GM18502 (cell line): ENCODE data around the gene TTLL12.

Experiments used
- ATAC-seq: cut with Tn5 transposase; IDR thresholded peaks from one replicate; pipeline ENCODE4 v1.9.1; 2021; ENCODE audit warnings: mild to moderate bottlenecking; ENCODE audit not compliant: unreplicated experiment, poor library complexity

The TTLL12 gene

DNA sequence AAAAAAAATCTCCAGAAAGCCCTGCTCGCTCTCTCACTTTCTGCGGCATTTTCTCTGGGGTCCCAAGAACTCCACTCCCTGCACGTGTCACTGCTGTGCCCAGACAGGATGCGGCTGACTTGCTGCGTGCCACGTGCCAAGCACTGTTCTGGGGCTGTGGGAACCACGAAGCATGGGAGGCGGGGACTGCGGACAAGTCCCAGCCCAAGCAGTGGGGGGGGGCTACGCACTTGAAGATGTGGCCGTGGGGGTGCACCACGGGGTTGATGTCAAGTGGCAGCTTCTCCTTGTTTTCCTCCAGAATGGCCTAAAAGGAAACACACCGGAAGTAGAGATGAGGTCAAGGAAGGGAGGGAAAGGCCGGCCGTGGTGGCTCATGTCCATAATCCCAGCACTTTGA lies 10.8 kb downstream of the TTLL12 start:
- no peak for ATAC-seq

DNA sequence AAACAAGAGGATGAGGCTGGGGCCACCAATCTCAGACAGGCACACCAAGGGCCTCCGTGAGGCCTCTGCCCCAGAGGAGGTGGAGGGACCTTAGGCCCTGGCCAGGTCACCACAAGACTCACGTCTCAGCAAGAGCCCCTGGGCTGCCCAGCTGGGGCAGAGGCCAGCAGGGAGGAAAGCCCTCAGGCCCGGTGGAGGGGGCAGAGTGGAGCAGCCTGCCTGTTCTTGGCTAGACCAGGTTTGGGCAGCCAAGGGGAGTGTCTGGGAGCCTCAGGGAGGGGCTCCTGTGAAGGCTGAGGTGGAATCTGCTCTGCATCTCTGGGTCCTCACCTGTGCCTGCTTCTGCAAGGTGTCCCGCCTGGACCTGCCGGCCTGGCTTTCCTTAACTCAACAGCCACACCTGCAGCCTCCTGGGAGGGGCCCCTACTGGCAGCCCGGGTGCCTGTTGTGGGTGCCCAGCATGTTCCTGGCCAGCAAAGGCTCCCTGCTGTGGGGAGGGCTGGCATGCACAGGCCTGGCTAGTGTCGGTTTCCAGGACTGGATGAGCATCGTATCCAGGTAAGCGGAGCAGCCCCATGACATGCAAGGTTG lies 11.9 kb downstream of the TTLL12 start:
- ATAC-seq, result no peak

GRCh38 chr22:43173976-43174720 lies 12.8 kb downstream of the TTLL12 start:
- no peak for ATAC-seq

GRCh38 chr22:43173566-43173965 lies 13.4 kb downstream of the TTLL12 start:
- no peak for ATAC-seq

DNA sequence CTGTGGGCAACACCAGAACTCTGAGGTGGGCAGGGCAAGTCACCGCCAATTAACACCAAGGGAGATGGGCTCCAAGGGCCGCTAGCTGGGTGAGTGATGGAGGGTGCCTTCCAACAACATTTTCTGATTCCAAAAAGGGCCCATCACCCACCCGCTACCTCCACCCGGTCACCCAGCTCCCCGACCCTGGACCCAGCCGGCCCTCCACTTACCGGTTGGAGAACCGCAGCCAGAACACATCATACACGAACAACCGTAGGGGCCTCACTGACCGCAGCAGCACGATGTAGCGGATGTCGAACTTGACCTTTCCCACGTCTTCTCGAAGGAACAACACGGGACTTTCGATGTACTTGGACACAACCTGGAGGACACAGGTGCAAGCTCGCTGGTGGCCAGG lies 14.7 kb downstream of the TTLL12 start:
- ATAC-seq, result no peak

DNA sequence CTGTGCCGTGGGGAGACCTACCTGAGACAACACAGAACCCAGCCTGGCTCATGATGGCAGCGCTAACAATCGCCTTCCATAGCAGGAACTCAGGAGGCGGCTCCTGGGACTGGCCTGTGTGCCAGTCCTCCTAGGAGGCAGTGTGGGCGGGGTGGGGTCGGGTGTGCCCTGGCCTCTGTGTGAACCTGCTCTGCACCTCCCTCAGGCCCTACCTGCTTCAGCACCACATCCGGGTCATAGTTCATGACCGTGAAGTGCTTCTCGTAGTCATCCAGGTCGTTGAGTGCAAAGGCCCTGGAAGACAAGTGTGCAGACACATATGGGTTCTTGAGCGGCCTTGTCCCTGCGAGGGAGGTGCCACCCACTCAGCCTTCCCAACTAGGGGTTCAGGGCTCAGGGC lies 15.3 kb downstream of the TTLL12 start:
- no peak for ATAC-seq

- ATAC-seq, result no peak
These were observed 15.9 kb downstream of the TTLL12 start for GRCh38 chr22:43171019-43171491.

DNA sequence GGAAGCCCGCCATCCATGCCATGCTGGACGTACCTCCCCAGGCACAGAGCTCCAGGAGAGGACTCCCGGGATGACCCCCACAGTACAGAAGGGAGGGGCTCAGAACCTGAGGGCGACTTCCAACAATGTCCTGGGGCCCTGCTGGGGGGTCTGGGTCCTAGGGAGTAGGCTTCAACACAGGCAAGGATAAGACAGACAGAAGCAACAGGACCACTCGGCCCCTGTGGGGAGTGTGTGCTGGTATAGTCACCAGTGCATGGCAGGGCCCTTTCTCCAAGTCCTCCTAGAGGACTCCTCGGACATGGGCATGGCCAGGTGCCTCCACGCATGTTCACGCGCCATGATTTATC lies 16.8 kb downstream of the TTLL12 start:
- no peak for ATAC-seq

- no peak for ATAC-seq
These were observed 17.4 kb downstream of the TTLL12 start for GRCh38 chr22:43169310-43170130.

DNA sequence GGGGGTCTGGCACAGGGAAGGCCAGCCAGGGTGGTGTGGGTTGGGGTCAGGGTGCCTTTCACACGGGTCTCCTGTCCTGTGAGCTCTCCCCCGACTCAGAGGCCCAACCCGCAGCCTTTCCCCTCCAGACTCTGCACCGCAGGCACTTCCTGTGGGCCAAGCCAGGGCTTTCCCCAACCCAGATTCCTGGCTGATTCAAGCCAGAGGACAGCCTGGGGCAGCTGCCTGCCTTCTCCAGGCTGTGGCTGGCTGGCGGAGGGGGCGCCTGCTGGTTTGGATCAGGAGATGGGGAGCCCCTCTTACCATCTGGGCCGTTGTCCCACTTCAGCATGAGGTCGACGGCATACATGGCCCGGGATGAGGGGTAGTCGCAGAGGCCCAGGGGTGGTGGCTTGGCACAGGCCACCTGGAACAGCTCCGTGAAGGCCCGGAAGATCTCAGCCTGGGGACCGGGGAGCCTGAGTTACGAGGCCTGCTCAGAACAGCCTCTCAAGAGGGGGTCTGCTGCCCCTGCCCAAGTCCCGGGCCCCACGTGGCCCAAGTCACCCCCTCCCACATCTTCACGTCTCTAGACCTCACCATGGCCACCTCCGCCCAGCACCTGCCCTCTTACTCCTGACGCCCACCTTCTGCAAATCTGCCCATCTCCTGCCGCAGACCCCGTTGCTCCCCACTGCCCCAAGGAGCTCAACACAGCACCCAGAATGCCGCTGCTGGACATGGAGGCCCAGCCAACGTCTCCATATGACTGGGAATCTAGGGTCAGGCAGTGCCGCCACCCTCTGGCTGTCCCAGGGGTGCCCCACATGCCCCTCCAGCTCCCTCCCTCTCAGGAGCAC lies 18.2 kb downstream of the TTLL12 start:
- ATAC-seq, result no peak

- ATAC-seq, result no peak
These were observed 19.8 kb downstream of the TTLL12 start for GRCh38 chr22:43167001-43167589.

GRCh38 chr22:43166132-43166930 lies 20.6 kb downstream of the TTLL12 start:
- ATAC-seq, result no peak

DNA sequence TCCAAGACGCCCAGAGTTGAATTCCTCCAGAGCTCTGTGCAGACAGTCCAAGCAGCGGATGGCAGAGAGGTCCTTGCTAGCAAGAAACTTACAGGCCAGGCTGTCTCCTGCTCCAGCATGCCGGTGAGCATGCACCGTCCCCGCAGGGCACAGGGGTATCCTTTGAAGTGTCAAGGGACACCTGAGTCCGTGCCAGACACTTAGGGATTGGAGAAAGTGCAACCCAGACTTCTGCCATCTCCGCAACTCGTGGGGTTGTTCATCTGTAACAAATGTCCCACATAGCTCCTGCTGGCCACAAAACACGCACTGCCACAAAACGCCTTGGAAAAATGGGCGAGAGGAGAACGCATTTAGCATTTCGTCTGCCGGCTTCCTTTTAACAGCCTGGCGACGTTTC lies 22.3 kb downstream of the TTLL12 start:
- no peak for ATAC-seq

DNA sequence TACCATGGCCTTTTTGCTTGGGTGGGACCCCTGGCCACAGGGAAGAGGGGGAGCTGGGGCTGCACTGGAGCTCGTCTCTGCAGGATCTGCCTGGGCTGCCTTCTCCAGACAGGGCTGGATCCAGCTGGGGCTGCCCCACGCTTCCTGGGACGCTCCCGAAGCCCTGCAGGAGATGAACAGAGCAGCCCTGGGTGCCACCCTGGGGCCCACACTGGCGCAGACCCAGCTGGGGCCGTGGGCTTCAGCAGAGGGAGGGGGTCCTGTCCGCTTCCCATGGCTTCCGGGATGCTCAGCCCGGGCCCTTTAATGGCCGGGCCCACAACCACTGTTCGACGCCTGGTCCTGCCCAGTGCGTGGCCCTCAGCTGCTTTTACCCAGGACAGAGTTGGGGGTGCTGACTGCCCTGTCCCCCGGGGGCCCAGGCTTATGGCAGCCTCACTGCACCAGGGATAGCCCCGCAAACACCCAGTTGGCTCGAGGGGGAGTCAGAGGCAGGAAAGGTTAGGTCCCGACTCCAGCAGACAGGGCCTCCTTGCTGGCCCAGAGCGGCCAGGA lies 23.6 kb downstream of the TTLL12 start:
- no peak for ATAC-seq

GRCh38 chr22:43162412-43163150 lies 24.4 kb downstream of the TTLL12 start:
- no peak for ATAC-seq

- ATAC-seq, result no peak
These were observed 26.3 kb downstream of the TTLL12 start for GRCh38 chr22:43160497-43161126.

- no peak for ATAC-seq
These were observed 27.3 kb downstream of the TTLL12 start for GRCh38 chr22:43159484-43160178.
